Fibroblast of the aortic adventitia (primary cell): ENCODE measurements around the gene AGR2. TPM values are rescaled to one million over a fixed set of nuclear protein-coding genes. Genes with fewer than 3 reads are reported as not detected.

Experiments
- DNase-seq: peaks from one replicate; pipeline ENCODE4 v3.0.0-alpha.2; 2010; ENCODE audit warnings: low read depth
- H3K4me3 ChIP-seq: 2 replicates; pipeline ENCODE4 v1.5.1; 2011; ENCODE audit warnings: low read depth, mild to moderate bottlenecking, control low read depth, low read length, moderate library complexity
- CTCF ChIP-seq: IDR thresholded peaks from 2 replicates; pipeline ENCODE4 v1.5.1; 2011; ENCODE audit warnings: mild to moderate bottlenecking, low read length, control low read depth, inconsistent platforms; ENCODE audit not compliant: insufficient read depth
- total RNA-seq: library from RNA; depleted of rRNA; stranded (reverse); fragments of >200 nt; gene quantifications from 2 replicates; pipeline ENCODE4 v1.2.3, GENCODE V29; 2012; ENCODE audit warnings: low replicate concordance

The AGR2 gene
- total RNA-seq, 1 donor, result not detected

- no peak for DNase-seq
- H3K4me3 ChIP-seq, result no peak overlapping the region
- no peak for TF ChIP-seq CTCF
Observed at GRCh38 chr7:16803881-16804673, 722 bp downstream of the AGR2 start.

GRCh38 chr7:16803125-16803524 lies 1.7 kb downstream of the AGR2 start:
- TF ChIP-seq CTCF, result no peak
- no peak overlapping the region for H3K4me3 ChIP-seq
- DNase-seq, result no peak

GRCh38 chr7:16801579-16801978 lies 3.2 kb downstream of the AGR2 start:
- DNase-seq, result no peak
- no peak for TF ChIP-seq CTCF
- H3K4me3 ChIP-seq, result no peak overlapping the region

GRCh38 chr7:16801111-16801542 lies 3.7 kb downstream of the AGR2 start:
- peak; percentile 69 for DNase-seq
- no peak overlapping the region for H3K4me3 ChIP-seq
- peak; percentile 63 for TF ChIP-seq CTCF

GRCh38 chr7:16795624-16796023 lies 9.2 kb downstream of the AGR2 start:
- TF ChIP-seq CTCF, result no peak
- no peak overlapping the region for H3K4me3 ChIP-seq
- DNase-seq, result no peak

GRCh38 chr7:16794986-16795385 lies 9.8 kb downstream of the AGR2 start:
- no peak overlapping the region for H3K4me3 ChIP-seq
- no peak for DNase-seq
- TF ChIP-seq CTCF, result no peak
